Liver (tissue), 3 donors: Measurements from ENCODE around the gene ZNF503.

ENCODE experiments used
- CTCF ChIP-seq: fragments of 150-350 bp; IDR thresholded peaks from 2 replicates; pipeline ENCODE4 v1.5.1; 2017; ENCODE audit warnings: improper control_type of control experiment, low read depth, low read length; ENCODE audit not compliant: missing input control
- GABPA ChIP-seq, 2 donors: IDR thresholded peaks in 1 of 2; conservative IDR thresholded peaks in 1 of 2; 2 replicates each; pipeline ENCODE4 v1.6.1; 2016; ENCODE audit warnings: antibody characterized with exemption in 2 of 2, mild to moderate bottlenecking in 1 of 2, moderate library complexity in 1 of 2
- MAX ChIP-seq: IDR thresholded peaks from 2 replicates; pipeline ENCODE4 v1.6.1; 2016; ENCODE audit warnings: antibody characterized with exemption
- donor health status: healthy.
- donor health status: healthy.

GRCh38 chr10:75386128-75386527 lies 15.4 kb downstream of the ZNF503 start:
- TF ChIP-seq MAX (no peak), CTCF (no peak), GABPA (IDR thresholded peaks at IDR 0.05 in 1 of 2, conservative IDR thresholded peaks at IDR 0.05 in 1 of 2) (no peak)
